ENCODE results near the gene MAP3K8.
A peak's percentile ranks its signal among the peaks of the same experiment; 100 is the strongest.
"Not testable (repeated sequence)": the region's sequence is repeated elsewhere in the genome, so short reads cannot be mapped to it uniquely, and the experiment has no call there.

The MAP3K8 gene

GRCh38 chr10:30447125-30447799 lies 13.3 kb downstream of the MAP3K8 start:
- DNase-seq = no peak

- no peak for DNase-seq
These were observed 14.1 kb downstream of the MAP3K8 start for GRCh38 chr10:30448092-30448491.

GRCh38 chr10:30453764-30454527 lies 20.0 kb downstream of the MAP3K8 start:
- DNase-seq = no peak

DNA sequence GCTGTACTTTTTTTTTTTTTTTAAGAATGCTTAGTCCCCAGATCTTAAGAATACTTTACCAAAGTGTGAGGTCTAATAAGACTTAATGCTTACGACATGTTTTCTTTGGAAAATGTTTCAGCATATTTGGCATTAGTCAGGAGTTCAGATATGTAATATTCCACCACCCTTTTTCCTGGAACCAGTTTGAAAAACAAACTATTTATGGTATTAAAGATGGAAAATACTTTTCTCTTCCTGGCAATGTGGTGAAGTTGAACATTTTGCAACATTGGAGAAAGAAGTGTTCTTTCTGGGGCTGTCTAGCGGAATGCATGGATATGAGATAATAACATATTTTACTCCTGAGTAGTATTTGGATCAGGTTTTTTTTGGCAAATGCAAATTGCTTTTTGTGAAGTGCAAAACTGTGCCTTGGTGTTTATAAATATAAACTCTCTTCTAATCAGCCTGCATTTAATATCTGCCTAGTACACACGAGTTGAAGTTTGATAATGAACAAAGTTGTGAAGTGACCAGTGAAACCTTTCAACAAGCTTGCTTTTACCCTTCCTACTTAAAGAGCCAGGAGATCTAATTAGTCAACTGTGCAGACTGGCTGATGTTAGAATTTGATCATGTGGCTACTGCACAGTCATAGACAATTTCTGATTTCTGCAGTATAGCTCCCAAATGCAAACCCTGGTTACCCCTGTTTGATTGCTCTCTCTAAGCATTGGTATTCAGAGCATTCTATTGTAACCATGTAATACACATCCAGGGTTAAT lies 20.9 kb downstream of the MAP3K8 start:
- peak; percentile 97 for DNase-seq

DNA sequence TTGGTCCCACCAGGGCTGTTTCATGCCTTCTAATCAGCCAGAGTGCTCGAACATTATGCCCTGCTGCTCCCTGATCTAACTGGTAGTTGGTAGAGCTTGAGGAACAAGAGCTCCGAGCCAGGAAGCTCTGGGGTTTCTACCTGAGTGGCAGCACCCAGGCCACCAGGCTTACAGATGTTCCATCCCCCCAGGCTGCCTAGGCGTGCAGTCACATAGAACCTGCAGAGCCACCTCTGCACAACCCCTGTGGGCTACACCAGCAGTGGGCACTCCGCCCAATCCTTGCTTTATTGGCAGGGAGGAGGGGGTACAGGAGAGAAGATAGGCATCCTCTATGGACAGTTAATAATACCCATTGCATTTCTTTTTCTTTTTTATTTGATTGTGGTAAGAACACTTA lies 21.8 kb downstream of the MAP3K8 start:
- no peak for DNase-seq

DNA sequence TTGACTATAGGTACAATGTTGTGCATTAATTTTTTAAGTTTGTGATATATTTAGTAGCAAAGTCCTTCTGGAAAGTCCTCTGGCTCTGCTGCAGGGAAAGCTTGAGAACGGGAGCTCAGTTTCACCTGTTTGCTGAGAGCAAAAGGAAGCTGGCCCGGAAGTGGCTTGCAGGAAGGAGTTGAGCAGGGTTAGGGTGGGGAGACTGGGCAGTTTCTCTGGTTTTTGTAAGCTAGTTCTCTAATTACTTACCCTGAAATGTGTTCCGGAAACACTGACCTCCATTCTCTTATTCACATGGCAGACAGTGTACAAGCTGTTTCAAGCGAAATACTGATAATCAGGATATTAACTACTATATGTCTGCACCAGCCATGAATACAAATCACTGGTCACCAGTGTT lies 22.3 kb downstream of the MAP3K8 start:
- no peak for DNase-seq

- no peak for DNase-seq
These were observed 25.3 kb downstream of the MAP3K8 start for GRCh38 chr10:30459283-30459682.

GRCh38 chr10:30460121-30460520 lies 26.1 kb downstream of the MAP3K8 start:
- no peak for DNase-seq

- DNase-seq = no peak
These were observed 28.5 kb downstream of the MAP3K8 start for GRCh38 chr10:30462513-30462912.

GRCh38 chr10:30463944-30464451 lies 30.0 kb downstream of the MAP3K8 start:
- DNase-seq = peak; percentile 52

GRCh38 chr10:30464675-30465074 lies 30.7 kb downstream of the MAP3K8 start:
- DNase-seq = peak; percentile 40

DNA sequence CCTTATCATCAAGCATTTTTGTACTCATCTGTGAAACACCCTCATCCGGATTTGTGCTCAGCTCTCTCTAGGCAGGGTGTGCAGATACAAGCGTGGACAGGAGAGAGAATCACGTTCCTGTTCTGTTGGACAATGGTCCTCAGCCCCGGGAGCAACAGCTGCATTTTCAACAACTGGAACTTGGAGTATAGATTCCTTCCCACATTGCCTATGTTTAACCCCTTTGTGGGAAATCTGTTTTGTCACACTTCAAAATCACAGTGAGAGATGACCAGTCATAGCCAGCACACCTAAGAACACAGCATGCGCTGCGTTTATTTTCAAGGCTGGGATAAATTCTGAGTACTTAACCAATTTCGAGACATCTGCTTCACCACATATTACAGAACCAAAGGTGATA lies 32.5 kb downstream of the MAP3K8 start:
- DNase-seq = no peak

DNA sequence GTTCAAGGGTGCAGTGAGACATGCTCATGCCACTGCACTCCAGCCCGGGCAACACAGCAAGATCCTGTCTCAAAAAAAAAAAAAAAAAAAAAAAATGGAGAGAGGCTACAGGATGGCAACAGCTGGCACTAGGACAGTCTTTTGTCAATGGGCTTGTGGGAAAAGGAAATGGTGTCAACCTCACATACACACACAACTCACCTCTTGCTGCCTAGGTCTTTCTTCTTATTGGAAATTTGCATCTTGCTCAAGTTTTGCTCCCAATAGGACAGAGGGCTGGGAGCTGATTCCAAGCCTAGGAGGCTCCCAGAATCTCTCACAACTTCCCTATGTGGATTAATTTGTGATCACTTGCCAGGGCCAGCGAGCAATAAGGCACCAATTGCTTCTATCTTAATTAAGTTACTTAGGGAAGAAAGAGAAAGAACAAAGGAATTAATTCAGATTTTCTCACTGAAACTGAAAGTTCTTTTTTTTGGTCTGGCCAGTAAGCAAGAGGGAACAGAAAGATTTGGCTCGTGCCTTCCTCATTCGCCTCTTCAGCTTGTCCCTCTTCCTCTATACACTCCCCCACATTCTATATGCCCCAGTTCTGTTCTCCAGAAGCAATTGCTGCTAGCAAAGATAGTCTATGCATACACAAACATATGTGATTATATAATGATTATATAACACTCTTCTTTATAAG lies 33.8 kb downstream of the MAP3K8 start:
- DNase-seq = no peak

- no peak for DNase-seq
These were observed 38.6 kb downstream of the MAP3K8 start for GRCh38 chr10:30472414-30473155.

DNA sequence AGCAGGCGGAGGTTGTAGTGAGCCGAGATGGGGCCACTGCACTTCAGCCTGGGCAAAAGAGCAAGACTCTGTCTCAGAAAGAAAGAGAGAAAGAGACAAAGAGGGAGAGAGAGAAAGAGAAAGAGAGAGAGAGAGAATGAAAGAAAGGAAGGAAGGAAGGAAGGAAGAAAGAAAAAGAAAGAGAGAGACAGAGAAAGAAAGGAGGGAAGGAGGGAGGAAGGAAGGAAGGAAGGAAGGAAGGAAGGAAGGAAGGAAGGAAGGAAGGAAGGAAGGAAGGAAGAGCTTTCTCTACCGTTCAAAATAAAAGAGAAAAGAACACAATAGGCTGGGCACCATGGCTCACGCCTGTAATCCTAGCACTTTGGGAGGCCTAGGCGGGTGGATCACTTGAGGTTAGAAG lies 41.5 kb downstream of the MAP3K8 start:
- DNase-seq = not testable (repeated sequence)

GRCh38 chr10:30476511-30477155 lies 42.6 kb downstream of the MAP3K8 start:
- no peak for DNase-seq

- DNase-seq = not testable (repeated sequence)
These were observed 45.5 kb downstream of the MAP3K8 start for GRCh38 chr10:30479513-30479912.

DNA sequence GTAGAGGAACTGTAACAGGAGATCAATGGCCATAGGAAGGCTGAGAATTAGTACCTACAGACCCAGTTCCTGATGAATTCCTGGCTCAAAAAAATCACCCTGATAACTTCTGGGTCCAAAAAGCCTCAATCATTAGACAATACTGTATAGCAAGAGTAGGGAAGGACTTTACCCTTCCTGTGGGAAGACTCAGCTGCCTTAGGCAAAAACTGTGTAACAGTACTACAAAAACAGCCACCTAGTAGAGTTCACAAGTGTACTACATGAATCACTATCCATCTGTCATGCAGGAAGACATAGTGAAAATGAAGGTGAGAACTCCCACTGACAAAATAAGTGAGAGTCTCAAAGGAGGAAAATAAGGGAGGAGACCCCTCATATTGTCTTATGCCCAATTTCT lies 47.6 kb downstream of the MAP3K8 start:
- DNase-seq = no peak

DNA sequence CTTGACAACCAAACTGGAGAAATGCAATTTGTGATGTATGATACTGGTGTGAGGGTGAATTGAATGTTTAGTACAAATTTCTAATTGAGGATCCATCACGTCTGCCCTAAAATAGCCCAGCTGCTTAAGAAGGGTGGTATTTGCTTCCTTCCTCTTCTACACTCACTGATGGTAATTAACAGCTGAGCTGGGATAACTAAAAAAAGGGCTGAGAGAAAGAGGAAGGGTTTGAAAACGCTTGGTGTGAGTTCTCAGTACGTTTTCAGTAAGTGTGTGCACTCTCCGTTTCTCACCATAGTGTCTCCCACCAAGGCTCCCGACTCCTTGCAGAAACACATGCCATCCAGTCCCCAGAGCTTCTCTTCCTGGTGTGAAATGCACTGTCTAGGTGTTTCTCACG lies 54.3 kb downstream of the MAP3K8 start:
- DNase-seq = no peak

- no peak for DNase-seq
These were observed 55.4 kb downstream of the MAP3K8 start for GRCh38 chr10:30489346-30489745.

GRCh38 chr10:30490289-30491000 lies 56.5 kb downstream of the MAP3K8 start:
- DNase-seq = no peak

Measured in fibroblast of skin of scalp (primary cell).